ENCODE measurements around the gene NOL4L. TPM values are rescaled to one million over a fixed set of nuclear protein-coding genes. Genes with fewer than 3 reads are reported as not detected.

The NOL4L gene
- total and polyA plus RNA-seq, 4 donors = 7.9 to 20.6 (median 12.2) TPM

DNA sequence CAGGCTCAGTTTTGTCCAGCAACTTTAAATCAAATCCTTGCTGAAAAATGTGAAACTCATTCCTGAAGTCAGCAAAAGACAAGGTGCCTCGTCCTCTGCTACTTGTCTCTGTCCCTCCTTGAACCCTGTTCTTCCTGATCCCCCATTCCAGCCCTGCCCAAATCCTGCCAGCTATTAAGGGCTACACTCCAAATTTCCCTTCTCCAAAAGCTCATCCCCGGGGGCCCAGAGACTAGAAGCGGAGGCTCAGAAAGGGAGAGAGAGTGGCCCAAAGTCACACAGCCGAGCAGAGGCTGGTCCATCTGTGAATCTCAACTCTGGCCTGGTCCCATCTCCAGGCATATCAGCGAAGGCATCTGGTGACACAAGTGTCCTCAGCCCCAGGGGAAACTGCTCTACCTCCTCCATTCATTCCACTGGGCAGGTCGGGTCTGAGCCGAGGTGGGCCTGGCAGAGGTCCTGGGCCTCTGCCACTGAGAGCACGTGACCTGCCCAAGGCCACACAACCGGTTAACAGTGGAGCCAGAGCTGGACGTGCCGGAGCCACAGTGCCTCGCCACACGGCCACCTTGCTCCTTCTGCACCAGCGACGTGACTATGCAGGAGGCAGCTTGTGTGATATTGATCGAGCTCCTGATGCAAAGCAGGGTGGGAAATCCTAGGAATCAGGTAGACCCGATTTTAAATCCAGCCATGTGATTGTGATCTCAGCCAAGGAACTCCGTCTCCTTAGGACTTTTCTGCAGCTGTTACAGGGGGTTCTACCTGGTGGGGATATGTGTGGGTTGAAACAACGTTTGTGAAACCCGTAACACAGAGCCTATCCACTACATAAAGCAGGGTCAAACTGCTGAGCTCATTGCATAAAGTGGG is 28.6 kb downstream of the NOL4L start:
- DNase-seq = no peak
- no peak overlapping the region for H3K27ac ChIP-seq (ENCODE audit: low read depth in 1 of 2, low read length in 1 of 2)
- 89 to 94% methylated on average over 20 of the region's 20 CpGs for WGBS, 2 donors

DNA sequence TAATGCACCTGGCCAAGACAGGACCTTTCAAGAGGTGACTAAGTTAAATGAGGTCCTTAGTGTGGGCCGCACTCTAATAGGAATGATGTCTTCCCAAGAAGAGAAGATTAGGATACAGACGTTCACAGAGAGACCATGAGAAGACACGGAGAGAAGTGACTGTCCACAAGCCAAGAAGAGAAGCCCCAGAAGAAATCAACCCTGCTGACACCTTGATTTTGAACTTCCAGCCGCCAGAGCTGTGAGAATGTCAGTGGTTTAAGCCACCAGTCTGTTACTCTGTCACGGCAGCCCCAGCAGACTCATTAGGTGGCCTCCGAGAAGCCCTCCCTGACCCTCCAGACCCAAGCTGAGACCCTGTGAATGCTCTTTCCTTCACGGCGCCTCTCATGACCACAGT is 29.5 kb downstream of the NOL4L start:
- H3K27me3 ChIP-seq (ENCODE audit: control insufficient read depth in 3 of 3, insufficient read depth in 3 of 3, low read length in 2 of 3) = no peaks in the 10 kb centered on the region
- H3K27ac ChIP-seq (ENCODE audit: low read depth in 1 of 2, low read length in 1 of 2) = no peak overlapping the region
- no peaks in the 10 kb centered on the region for H3K9me3 ChIP-seq (ENCODE audit: control insufficient read depth in 4 of 4, insufficient read depth in 3 of 4, low read length in 3 of 4)
- ATAC-seq (ENCODE audit: insufficient read depth, low FRiP score) = no peak
- H3K9ac ChIP-seq (ENCODE audit: insufficient read depth in 1 of 2, low read length in 2 of 2) = no peak overlapping the region
- no peak overlapping the region for H3K4me3 ChIP-seq
- DNase-seq = no peak
- 93 to 94% methylated on average over 8 of the region's 8 CpGs for WGBS, 2 donors
- peaks cover 0 to 10% (median 3%) of the 10 kb centered on the region in 5 donors for H3K4me1 ChIP-seq (ENCODE audit: control insufficient read depth in 5 of 5, insufficient read depth in 5 of 5, low read length in 5 of 5)
- TF ChIP-seq, protein P1, sequence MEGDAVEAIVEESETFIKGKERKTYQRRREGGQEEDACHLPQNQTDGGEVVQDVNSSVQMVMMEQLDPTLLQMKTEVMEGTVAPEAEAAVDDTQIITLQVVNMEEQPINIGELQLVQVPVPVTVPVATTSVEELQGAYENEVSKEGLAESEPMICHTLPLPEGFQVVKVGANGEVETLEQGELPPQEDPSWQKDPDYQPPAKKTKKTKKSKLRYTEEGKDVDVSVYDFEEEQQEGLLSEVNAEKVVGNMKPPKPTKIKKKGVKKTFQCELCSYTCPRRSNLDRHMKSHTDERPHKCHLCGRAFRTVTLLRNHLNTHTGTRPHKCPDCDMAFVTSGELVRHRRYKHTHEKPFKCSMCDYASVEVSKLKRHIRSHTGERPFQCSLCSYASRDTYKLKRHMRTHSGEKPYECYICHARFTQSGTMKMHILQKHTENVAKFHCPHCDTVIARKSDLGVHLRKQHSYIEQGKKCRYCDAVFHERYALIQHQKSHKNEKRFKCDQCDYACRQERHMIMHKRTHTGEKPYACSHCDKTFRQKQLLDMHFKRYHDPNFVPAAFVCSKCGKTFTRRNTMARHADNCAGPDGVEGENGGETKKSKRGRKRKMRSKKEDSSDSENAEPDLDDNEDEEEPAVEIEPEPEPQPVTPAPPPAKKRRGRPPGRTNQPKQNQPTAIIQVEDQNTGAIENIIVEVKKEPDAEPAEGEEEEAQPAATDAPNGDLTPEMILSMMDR (IDR thresholded peaks at IDR 0.05; ENCODE audit: control extremely low read depth, extremely low read depth) = no peak
- no peaks in the 10 kb centered on the region for H3K36me3 ChIP-seq (ENCODE audit: control insufficient read depth in 4 of 4, insufficient read depth in 4 of 4, low read length in 4 of 4)

More for the DNA sequence above, 28.6 kb downstream of the NOL4L start:
- Histone ChIP-seq H3K9ac (ENCODE audit: insufficient read depth in 1 of 2, low read length in 2 of 2) (no peak overlapping the region), H3K4me3 (no peak overlapping the region), H3K4me1 (ENCODE audit: control insufficient read depth in 5 of 5, insufficient read depth in 5 of 5, low read length in 5 of 5) (peaks cover 0 to 14% (median 3%) of the 10 kb centered on the region in 5 donors), H3K36me3 (ENCODE audit: control insufficient read depth in 4 of 4, insufficient read depth in 4 of 4, low read length in 4 of 4) (no peaks in the 10 kb centered on the region), H3K9me3 (ENCODE audit: control insufficient read depth in 4 of 4, insufficient read depth in 3 of 4, low read length in 3 of 4) (no peaks in the 10 kb centered on the region), H3K27me3 (ENCODE audit: control insufficient read depth in 3 of 3, insufficient read depth in 3 of 3, low read length in 2 of 3) (no peaks in the 10 kb centered on the region)
- ATAC-seq (ENCODE audit: insufficient read depth, low FRiP score) = no peak
- TF ChIP-seq, protein P1 (IDR thresholded peaks at IDR 0.05; ENCODE audit: control extremely low read depth, extremely low read depth) = no peak

DNA sequence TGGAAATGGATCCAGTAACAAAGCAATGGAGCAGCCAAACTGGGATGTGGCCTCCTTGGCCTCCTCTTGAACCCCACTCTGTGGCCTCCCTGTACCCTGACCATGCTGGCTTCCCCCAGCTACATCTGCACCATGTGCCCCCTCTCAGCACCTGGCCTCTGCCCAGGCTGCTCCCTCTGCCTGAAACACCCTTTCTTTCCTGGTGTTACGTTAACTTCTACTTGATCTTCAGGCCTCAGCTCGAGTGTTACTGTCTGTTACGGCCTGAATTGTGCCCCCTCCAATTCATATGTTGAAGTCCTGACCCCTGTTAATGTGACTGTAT is 30.2 kb downstream of the NOL4L start:
- DNase-seq (no peak), ATAC-seq (ENCODE audit: insufficient read depth, low FRiP score) (no peak)
- Histone ChIP-seq H3K27ac (ENCODE audit: low read depth in 1 of 2, low read length in 1 of 2) (no peak overlapping the region), H3K27me3 (ENCODE audit: control insufficient read depth in 3 of 3, insufficient read depth in 3 of 3, low read length in 2 of 3) (no peaks in the 10 kb centered on the region), H3K9me3 (ENCODE audit: control insufficient read depth in 4 of 4, insufficient read depth in 3 of 4, low read length in 3 of 4) (no peaks in the 10 kb centered on the region), H3K4me1 (ENCODE audit: control insufficient read depth in 5 of 5, insufficient read depth in 5 of 5, low read length in 5 of 5) (peaks cover 0 to 10% (median 3%) of the 10 kb centered on the region in 5 donors), H3K36me3 (ENCODE audit: control insufficient read depth in 4 of 4, insufficient read depth in 4 of 4, low read length in 4 of 4) (no peaks in the 10 kb centered on the region), H3K9ac (ENCODE audit: insufficient read depth in 1 of 2, low read length in 2 of 2) (no peak overlapping the region), H3K4me3 (no peak overlapping the region)
- 94 to 96% methylated on average over 3 of the region's 3 CpGs for WGBS, 2 donors
- TF ChIP-seq, protein P1 (IDR thresholded peaks at IDR 0.05; ENCODE audit: control extremely low read depth, extremely low read depth) = no peak

All from lung (tissue), 12 donors.